HepG2 (cell line): ENCODE data around the gene IPO13. TPM values are rescaled to one million over a fixed set of nuclear protein-coding genes. Genes with fewer than 3 reads are reported as not detected.

Experiments used
- HOXA9 ChIP-seq: sonication (generic); formaldehyde crosslinking; IDR thresholded peaks from 2 replicates; pipeline ENCODE4 v1.8.1; 2022; ENCODE audit warnings: missing genetic modification reagents, mild to moderate bottlenecking, moderate library complexity, borderline replicate concordance
- KLF16 ChIP-seq, 2 experiments: sonication (generic) in 1 of 2; formaldehyde crosslinking in 1 of 2; IDR thresholded peaks; 2 replicates each; pipeline versions ENCODE4 v1.6.1 to v1.8.0; 2016 to 2023; ENCODE audit warnings: missing genetic modification reagents in 2 of 2, missing compliant biosample characterization in 1 of 2
- MEF2D ChIP-seq: sonication (generic); formaldehyde crosslinking; IDR thresholded peaks from 2 replicates; pipeline ENCODE4 v1.5.1; 2020; ENCODE audit warnings: mild to moderate bottlenecking, missing genetic modification reagents
- MYNN ChIP-seq: sonication (generic); formaldehyde crosslinking; IDR thresholded peaks from 2 replicates; pipeline ENCODE4 v1.4.0; 2020; ENCODE audit warnings: mild to moderate bottlenecking, low read depth, missing genetic modification reagents
- NFATC3 ChIP-seq: sonication (generic); formaldehyde crosslinking; IDR thresholded peaks from 2 replicates; pipeline ENCODE4 v1.5.1; 2020; ENCODE audit warnings: mild to moderate bottlenecking, missing genetic modification reagents
- PHF5A ChIP-seq: IDR thresholded peaks from one replicate; pipeline ENCODE4 v1.6.1; 2018; ENCODE audit warnings: low read depth, missing genetic modification reagents; ENCODE audit not compliant: unreplicated experiment
- RBM22 ChIP-seq: fragments of 200-400 bp; formaldehyde crosslinking; optimal IDR thresholded peaks from 2 replicates; pipeline ENCODE3; 2017; ENCODE audit warnings: mild to moderate bottlenecking, low read length, moderate library complexity
- RNF2 ChIP-seq: fragments of 450-650 bp; conservative IDR thresholded peaks from 2 replicates; pipeline ENCODE4 v1.6.1; 2016; ENCODE audit warnings: low read depth
- SUZ12 ChIP-seq: fragments of 150-350 bp; IDR thresholded peaks from 2 replicates; pipeline ENCODE4 v1.6.1; 2014; ENCODE audit warnings: low read depth, low read length
- THAP11 ChIP-seq: IDR thresholded peaks from 2 replicates; pipeline ENCODE4 v1.6.1; 2016; ENCODE audit warnings: missing biosample characterization, missing genetic modification reagents
- ZMYM3 ChIP-seq: sonication (generic); formaldehyde crosslinking; IDR thresholded peaks from 2 replicates; pipeline ENCODE4 v1.5.1; 2020; ENCODE audit warnings: mild to moderate bottlenecking, missing genetic modification reagents
- ZNF124 ChIP-seq: sonication (generic); formaldehyde crosslinking; IDR thresholded peaks from 2 replicates; pipeline ENCODE4 v1.4.0; 2020; ENCODE audit warnings: missing genetic modification reagents
- ZNF256 ChIP-seq: sonication (generic); formaldehyde crosslinking; conservative IDR thresholded peaks from 2 replicates; pipeline ENCODE4 v1.4.0; 2020; ENCODE audit warnings: missing genetic modification reagents
- ZNF441 ChIP-seq: sonication (generic); formaldehyde crosslinking; IDR thresholded peaks from 2 replicates; pipeline ENCODE4 v1.7.0; 2021; ENCODE audit warnings: missing genetic modification reagents, borderline replicate concordance
- ZNF7 ChIP-seq: IDR thresholded peaks from 2 replicates; pipeline ENCODE4 v1.6.1; 2016; ENCODE audit warnings: missing biosample characterization, missing genetic modification reagents
- ZNF792 ChIP-seq: IDR thresholded peaks from 2 replicates; pipeline ENCODE4 v1.6.1; 2016
- ZSCAN25 ChIP-seq: sonication (generic); formaldehyde crosslinking; IDR thresholded peaks from 2 replicates; pipeline ENCODE4 v1.8.0; 2022; ENCODE audit warnings: mild to moderate bottlenecking, missing genetic modification reagents
- polyA plus RNA-seq, 8 experiments: library from polyadenylated mRNA; depleted of rRNA in 3 of 8; stranded (reverse) in 7 of 8; unstranded in 1 of 8; fragments of >200 nt; fragmentation: Illumina TruSeq in 4 of 8; extraction: Trizol in 4 of 8; gene quantifications; 2 replicates each; pipeline versions ENCODE4 v1.2.1 to v1.2.3, GENCODE V29; 2011 to 2016; ENCODE audit warnings: low read depth in 4 of 8, missing spikeins in 1 of 8, mixed read lengths in 1 of 8; ENCODE audit not compliant: insufficient read depth in 1 of 8
- total RNA-seq, 5 experiments: library from RNA; depleted of rRNA; stranded (reverse); fragments of >200 nt; fragmentation: Illumina TruSeq; extraction: Trizol; gene quantifications; 2 replicates each; pipeline ENCODE4 v1.2.3, GENCODE V29; 2016; ENCODE audit warnings: low read depth in 1 of 5
- TF ChIP-seq, protein P1 (sequence below): sonication (generic); formaldehyde crosslinking; IDR thresholded peaks from 2 replicates; pipeline ENCODE4 v1.8.1; 2022; ENCODE audit warnings: low read depth, mild to moderate bottlenecking, missing genetic modification reagents
- TF ChIP-seq, protein P2 (sequence below): sonication (generic); formaldehyde crosslinking; IDR thresholded peaks from 2 replicates; pipeline ENCODE4 v1.5.1; 2020; ENCODE audit warnings: missing genetic modification reagents, mild to moderate bottlenecking, borderline replicate concordance
- TF ChIP-seq, protein P3 (sequence below): sonication (generic); formaldehyde crosslinking; IDR thresholded peaks from 2 replicates; pipeline ENCODE4 v1.4.0; 2020; ENCODE audit warnings: missing genetic modification reagents
- TF ChIP-seq, protein P4 (sequence below): sonication (generic); formaldehyde crosslinking; IDR thresholded peaks from 2 replicates; pipeline ENCODE4 v1.4.0; 2020; ENCODE audit warnings: missing genetic modification reagents, borderline replicate concordance

IPO13 gene
- total and polyA plus RNA-seq, 2 of the 13 experiments (the other 11 are each of a cell fraction or from before 2014, with no cell fraction given): 12.9 to 15.6 TPM

DNA sequence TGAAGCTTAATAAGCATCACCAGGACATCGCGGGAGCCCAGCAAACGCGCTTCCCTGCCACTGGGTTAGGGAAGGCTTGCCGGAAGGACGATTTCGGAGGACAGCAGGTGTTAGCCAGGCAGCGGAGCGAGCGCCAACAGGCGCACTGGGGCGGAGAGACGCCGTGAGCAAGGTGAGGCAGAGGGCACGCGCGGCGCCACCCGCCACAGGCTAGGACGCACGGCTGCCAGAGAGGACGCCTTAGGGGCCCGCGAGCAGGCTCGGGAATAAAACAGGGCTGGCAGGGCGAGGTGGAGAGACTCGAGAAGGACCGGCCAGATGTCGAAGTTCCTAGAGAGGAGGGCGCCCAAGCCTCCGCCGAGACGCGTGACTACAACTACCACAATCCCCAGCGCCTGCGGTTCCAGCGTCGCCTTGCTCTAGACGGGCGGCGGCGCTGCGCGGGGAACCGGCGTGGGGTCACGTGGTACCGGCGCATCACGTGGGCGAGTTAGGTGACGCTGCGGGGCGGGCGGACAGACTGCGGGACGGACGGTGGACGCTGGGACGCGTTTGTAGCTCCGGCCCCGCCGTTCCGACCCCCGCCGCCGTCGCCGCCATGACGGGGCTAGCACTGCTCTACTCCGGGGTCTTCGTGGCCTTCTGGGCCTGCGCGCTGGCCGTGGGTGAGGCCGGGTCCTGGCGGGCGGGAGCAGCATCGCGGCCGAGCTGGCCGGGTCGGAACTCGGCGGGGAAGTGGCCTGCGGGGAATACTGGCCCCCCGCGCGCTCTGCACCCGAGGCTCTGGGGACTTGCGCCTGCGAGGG, 27.9 kb downstream of the IPO13 start, which contains the start of gene ATP6V0B (continued):
- TF ChIP-seq, protein P1, sequence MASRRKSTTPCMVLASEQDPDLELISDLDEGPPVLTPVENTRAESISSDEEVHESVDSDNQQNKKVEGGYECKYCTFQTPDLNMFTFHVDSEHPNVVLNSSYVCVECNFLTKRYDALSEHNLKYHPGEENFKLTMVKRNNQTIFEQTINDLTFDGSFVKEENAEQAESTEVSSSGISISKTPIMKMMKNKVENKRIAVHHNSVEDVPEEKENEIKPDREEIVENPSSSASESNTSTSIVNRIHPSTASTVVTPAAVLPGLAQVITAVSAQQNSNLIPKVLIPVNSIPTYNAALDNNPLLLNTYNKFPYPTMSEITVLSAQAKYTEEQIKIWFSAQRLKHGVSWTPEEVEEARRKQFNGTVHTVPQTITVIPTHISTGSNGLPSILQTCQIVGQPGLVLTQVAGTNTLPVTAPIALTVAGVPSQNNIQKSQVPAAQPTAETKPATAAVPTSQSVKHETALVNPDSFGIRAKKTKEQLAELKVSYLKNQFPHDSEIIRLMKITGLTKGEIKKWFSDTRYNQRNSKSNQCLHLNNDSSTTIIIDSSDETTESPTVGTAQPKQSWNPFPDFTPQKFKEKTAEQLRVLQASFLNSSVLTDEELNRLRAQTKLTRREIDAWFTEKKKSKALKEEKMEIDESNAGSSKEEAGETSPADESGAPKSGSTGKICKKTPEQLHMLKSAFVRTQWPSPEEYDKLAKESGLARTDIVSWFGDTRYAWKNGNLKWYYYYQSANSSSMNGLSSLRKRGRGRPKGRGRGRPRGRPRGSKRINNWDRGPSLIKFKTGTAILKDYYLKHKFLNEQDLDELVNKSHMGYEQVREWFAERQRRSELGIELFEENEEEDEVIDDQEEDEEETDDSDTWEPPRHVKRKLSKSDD (CRISPR knock-in tag): peak; percentile 76
- no peak for TF ChIP-seq MEF2D (CRISPR knock-in tag)
- peak; percentile 63 for TF ChIP-seq RBM22
- TF ChIP-seq ZNF124 (CRISPR knock-in tag): peak; percentile 81
- no peak for TF ChIP-seq ZNF7 (CRISPR knock-in tag)
- TF ChIP-seq THAP11 (CRISPR knock-in tag): peak; percentile 99
- TF ChIP-seq, protein P2, sequence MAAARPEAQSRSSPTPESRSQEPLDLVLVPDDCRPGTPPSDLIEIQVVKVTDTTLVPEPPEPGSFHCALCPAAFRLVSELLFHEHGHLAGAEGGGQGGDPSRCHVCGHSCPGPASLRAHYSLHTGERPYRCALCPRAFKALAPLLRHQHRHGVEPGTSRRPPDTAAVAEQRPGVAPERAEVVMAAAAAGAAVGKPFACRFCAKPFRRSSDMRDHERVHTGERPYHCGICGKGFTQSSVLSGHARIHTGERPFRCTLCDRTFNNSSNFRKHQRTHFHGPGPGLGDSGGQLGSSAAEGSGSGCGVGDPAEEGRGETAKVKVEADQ (CRISPR knock-in tag): no peak
- TF ChIP-seq ZSCAN25 (CRISPR knock-in tag): 0 out of 2 replicates have a peak, but pooled peaks have one; percentile 24
- peak; percentile 54; the same call in 1 of the 2 replicates for TF ChIP-seq HOXA9 (CRISPR knock-in tag)
- no peak for TF ChIP-seq ZNF256 (CRISPR knock-in tag)
- TF ChIP-seq MYNN (CRISPR knock-in tag): peak; percentile 65; the same call in 1 of the 2 replicates
- TF ChIP-seq RNF2: peak; percentile 68; the same call in 1 of the 2 replicates
- peak; percentile 76 for TF ChIP-seq ZNF441 (CRISPR knock-in tag)
- TF ChIP-seq, protein P3, sequence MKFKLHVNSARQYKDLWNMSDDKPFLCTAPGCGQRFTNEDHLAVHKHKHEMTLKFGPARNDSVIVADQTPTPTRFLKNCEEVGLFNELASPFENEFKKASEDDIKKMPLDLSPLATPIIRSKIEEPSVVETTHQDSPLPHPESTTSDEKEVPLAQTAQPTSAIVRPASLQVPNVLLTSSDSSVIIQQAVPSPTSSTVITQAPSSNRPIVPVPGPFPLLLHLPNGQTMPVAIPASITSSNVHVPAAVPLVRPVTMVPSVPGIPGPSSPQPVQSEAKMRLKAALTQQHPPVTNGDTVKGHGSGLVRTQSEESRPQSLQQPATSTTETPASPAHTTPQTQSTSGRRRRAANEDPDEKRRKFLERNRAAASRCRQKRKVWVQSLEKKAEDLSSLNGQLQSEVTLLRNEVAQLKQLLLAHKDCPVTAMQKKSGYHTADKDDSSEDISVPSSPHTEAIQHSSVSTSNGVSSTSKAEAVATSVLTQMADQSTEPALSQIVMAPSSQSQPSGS (CRISPR knock-in tag): no peak
- TF ChIP-seq ZMYM3 (CRISPR knock-in tag): no peak
- TF ChIP-seq PHF5A (CRISPR knock-in tag): no peak
- TF ChIP-seq KLF16 (CRISPR knock-in tag; IDR thresholded peaks at IDR 0.05): peak; percentile 74 to 77; a peak in 2 of 4 replicates
- TF ChIP-seq SUZ12: peak; percentile 58
- TF ChIP-seq ZNF792 (CRISPR knock-in tag): peak; percentile 21; the same call in 1 of the 2 replicates
- TF ChIP-seq NFATC3 (CRISPR knock-in tag): no peak
- TF ChIP-seq, protein P4, sequence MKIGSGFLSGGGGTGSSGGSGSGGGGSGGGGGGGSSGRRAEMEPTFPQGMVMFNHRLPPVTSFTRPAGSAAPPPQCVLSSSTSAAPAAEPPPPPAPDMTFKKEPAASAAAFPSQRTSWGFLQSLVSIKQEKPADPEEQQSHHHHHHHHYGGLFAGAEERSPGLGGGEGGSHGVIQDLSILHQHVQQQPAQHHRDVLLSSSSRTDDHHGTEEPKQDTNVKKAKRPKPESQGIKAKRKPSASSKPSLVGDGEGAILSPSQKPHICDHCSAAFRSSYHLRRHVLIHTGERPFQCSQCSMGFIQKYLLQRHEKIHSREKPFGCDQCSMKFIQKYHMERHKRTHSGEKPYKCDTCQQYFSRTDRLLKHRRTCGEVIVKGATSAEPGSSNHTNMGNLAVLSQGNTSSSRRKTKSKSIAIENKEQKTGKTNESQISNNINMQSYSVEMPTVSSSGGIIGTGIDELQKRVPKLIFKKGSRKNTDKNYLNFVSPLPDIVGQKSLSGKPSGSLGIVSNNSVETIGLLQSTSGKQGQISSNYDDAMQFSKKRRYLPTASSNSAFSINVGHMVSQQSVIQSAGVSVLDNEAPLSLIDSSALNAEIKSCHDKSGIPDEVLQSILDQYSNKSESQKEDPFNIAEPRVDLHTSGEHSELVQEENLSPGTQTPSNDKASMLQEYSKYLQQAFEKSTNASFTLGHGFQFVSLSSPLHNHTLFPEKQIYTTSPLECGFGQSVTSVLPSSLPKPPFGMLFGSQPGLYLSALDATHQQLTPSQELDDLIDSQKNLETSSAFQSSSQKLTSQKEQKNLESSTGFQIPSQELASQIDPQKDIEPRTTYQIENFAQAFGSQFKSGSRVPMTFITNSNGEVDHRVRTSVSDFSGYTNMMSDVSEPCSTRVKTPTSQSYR (CRISPR knock-in tag): peak; percentile 8; the same call in 1 of the 2 replicates
